Neutrophil (primary cell): ENCODE results near the gene TBC1D25.
A peak's percentile ranks its signal among the peaks of the same experiment; 100 is the strongest.

Source experiments
- H3K27ac ChIP-seq: fragments of 200-600 bp; sonication (generic); 2 replicates; pipeline ENCODE4 v1.5.1; 2016; ENCODE audit warnings: mild to moderate bottlenecking, moderate library complexity
- H3K27me3 ChIP-seq: fragments of 200-600 bp; sonication (generic); 2 replicates; pipeline ENCODE4 v1.6.0; 2016; ENCODE audit warnings: mild to moderate bottlenecking
- H3K36me3 ChIP-seq: fragments of 200-600 bp; sonication (generic); 2 replicates; pipeline ENCODE4 v1.5.1; 2017
- H3K4me1 ChIP-seq, 2 experiments: fragments of 200-600 bp in 1 of 2; sonication (generic) in 1 of 2; 1 replicate in 1 of 2; 2 replicates in 1 of 2; pipeline versions ENCODE4 v1.5.1 to v1.6.1; 2013 to 2016; ENCODE audit warnings: low read depth in 1 of 2, low read length in 1 of 2, mild to moderate bottlenecking in 1 of 2, moderate library complexity in 1 of 2; ENCODE audit not compliant: control insufficient read depth in 1 of 2, insufficient read depth in 1 of 2
- H3K4me3 ChIP-seq, 2 experiments: fragments of 200-600 bp in 1 of 2; sonication (generic) in 1 of 2; 1 replicate in 1 of 2; 2 replicates in 1 of 2; pipeline ENCODE4 v1.5.1; 2013 to 2016; ENCODE audit warnings: low read depth in 1 of 2, low read length in 1 of 2, mild to moderate bottlenecking in 1 of 2, moderate library complexity in 1 of 2
- H3K9me3 ChIP-seq: fragments of 200-600 bp; sonication (generic); 2 replicates; pipeline ENCODE4 v1.5.1; 2016
- TF ChIP-seq, protein P1 (sequence below): fragments of 200-600 bp; sonication (generic); IDR thresholded peaks from 2 replicates; pipeline ENCODE4 v1.5.1; 2016; ENCODE audit warnings: antibody characterized with exemption

TBC1D25 gene

DNA sequence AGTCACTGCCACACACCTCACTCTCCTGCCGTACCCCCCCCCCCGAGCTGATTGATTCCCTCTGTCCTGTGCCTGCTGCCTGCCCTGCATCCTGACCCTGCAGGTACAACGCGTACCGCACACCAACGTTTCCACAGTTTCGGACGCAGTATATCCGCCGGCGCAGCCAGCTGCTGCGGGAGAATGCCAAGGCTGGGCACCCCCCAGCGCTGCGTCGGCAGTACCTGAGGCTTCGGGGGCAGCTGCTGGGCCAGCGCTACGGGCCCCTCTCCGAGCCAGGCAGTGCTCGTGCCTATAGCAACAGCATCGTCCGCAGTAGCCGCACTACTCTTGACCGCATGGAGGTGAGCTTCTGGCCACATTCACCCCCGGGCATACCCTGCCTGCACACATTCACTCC is 59.1 kb downstream of the TBC1D25 start:
- H3K4me3 ChIP-seq = peak overlapping the region; percentile 78 to 82
- H3K9me3 ChIP-seq = no peaks in the 10 kb centered on the region
- H3K36me3 ChIP-seq = peaks cover 34% of the 10 kb centered on the region
- H3K4me1 ChIP-seq = peaks cover 11 to 20% of the 10 kb centered on the region in 2 experiments
- H3K27me3 ChIP-seq = no peaks in the 10 kb centered on the region
- TF ChIP-seq, protein P1, sequence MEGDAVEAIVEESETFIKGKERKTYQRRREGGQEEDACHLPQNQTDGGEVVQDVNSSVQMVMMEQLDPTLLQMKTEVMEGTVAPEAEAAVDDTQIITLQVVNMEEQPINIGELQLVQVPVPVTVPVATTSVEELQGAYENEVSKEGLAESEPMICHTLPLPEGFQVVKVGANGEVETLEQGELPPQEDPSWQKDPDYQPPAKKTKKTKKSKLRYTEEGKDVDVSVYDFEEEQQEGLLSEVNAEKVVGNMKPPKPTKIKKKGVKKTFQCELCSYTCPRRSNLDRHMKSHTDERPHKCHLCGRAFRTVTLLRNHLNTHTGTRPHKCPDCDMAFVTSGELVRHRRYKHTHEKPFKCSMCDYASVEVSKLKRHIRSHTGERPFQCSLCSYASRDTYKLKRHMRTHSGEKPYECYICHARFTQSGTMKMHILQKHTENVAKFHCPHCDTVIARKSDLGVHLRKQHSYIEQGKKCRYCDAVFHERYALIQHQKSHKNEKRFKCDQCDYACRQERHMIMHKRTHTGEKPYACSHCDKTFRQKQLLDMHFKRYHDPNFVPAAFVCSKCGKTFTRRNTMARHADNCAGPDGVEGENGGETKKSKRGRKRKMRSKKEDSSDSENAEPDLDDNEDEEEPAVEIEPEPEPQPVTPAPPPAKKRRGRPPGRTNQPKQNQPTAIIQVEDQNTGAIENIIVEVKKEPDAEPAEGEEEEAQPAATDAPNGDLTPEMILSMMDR = no peak
- peak overlapping the region; percentile 99 for H3K27ac ChIP-seq

GRCh38 chrX:48599341-48599740 is 59.8 kb downstream of the TBC1D25 start:
- Histone ChIP-seq H3K9me3 (no peaks in the 10 kb centered on the region), H3K27me3 (no peaks in the 10 kb centered on the region), H3K27ac (no peak overlapping the region), H3K4me1 (peaks cover 11 to 20% of the 10 kb centered on the region in 2 experiments), H3K4me3 (no peak overlapping the region), H3K36me3 (peaks cover 40% of the 10 kb centered on the region)
- TF ChIP-seq, protein P1 = no peak

DNA sequence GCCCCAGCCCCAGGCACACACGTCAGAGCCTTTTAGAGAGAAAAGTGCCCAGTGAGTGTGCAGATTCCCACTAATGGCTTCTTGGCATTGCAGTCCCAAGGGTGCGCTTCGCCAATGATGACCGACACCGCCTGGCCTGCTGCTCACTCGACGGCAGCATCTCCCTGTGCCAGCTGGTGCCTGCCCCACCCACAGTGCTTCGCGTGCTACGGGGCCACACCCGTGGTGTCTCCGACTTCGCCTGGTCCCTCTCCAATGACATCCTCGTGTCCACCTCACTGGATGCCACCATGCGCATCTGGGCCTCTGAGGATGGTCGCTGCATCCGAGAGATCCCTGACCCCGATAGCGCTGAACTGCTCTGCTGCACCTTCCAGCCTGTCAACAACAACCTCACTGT is 60.7 kb downstream of the TBC1D25 start:
- Histone ChIP-seq H3K4me3 (no peak overlapping the region), H3K9me3 (no peaks in the 10 kb centered on the region), H3K27ac (no peak overlapping the region), H3K4me1 (peaks cover 11 to 20% of the 10 kb centered on the region in 2 experiments), H3K27me3 (no peaks in the 10 kb centered on the region), H3K36me3 (peaks cover 48% of the 10 kb centered on the region)
- TF ChIP-seq, protein P1 = no peak

GRCh38 chrX:48601741-48602394 is 62.4 kb downstream of the TBC1D25 start:
- H3K27me3 ChIP-seq = no peaks in the 10 kb centered on the region
- peaks cover 49% of the 10 kb centered on the region for H3K36me3 ChIP-seq
- H3K9me3 ChIP-seq = no peaks in the 10 kb centered on the region

GRCh38 chrX:48604701-48605100 is 65.2 kb downstream of the TBC1D25 start:
- no peaks in the 10 kb centered on the region for H3K9me3 ChIP-seq
- H3K27me3 ChIP-seq = no peaks in the 10 kb centered on the region
- no peak overlapping the region for H3K4me3 ChIP-seq
- peaks cover 45% of the 10 kb centered on the region for H3K36me3 ChIP-seq
- TF ChIP-seq, protein P1 = no peak
- peaks cover 0 to 10% of the 10 kb centered on the region in 2 experiments for H3K4me1 ChIP-seq
- no peak overlapping the region for H3K27ac ChIP-seq

More at GRCh38 chrX:48601741-48602394, 62.4 kb downstream of the TBC1D25 start:
- H3K27ac ChIP-seq = peak overlapping the region; percentile 13
- H3K4me1 ChIP-seq = peaks cover 10 to 20% of the 10 kb centered on the region in 2 experiments
- TF ChIP-seq, protein P1 = no peak
- no peak overlapping the region for H3K4me3 ChIP-seq
